ENCODE data around the gene KREMEN1.

The KREMEN1 gene

DNA sequence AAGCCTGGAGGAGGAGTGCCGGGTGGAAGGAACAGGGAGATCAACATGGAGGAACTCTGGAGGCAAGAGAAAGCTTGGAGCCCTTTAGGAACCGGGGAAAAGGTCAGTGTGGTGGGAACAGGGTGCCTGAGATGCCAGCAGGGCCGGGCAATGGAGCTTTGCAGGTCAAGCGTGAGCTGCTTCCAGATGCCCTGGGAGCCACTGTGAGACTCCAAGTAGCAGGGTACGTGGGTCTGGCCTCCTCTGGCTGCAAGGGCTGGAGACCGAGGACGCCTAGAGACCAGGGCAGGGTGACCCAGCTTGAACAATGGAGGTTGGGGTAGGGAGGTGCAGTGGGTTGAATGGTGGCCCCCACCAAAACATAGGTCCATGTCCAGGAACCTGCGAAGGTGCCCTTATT, 117.2 kb downstream of the KREMEN1 start:
- no peak for DNase-seq (ENCODE audit: low read depth in 3 of 3)

DNA sequence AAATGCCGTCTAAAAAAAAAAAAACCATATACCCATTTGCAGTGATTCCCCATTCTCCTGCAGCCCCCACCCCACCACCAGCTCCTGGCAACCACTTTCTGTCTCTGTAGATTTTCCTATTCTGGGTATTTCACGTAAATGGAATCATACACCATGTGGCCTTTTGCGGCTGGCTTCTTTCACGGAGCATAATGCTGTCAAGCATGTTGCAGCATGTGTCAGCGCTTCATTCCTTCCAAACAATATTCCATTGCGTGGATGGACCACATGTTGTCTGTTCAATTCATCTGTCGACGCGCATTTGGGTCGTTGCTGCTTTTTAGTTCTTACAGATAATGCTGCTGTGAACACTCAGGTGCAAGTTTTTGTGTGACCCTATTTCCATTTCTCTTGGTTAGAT, 118.1 kb downstream of the KREMEN1 start:
- no peak for DNase-seq (ENCODE audit: low read depth in 3 of 3)

GRCh38 chr22:29193021-29193420, 120.2 kb downstream of the KREMEN1 start:
- DNase-seq (ENCODE audit: low read depth in 3 of 3): no peak

DNA sequence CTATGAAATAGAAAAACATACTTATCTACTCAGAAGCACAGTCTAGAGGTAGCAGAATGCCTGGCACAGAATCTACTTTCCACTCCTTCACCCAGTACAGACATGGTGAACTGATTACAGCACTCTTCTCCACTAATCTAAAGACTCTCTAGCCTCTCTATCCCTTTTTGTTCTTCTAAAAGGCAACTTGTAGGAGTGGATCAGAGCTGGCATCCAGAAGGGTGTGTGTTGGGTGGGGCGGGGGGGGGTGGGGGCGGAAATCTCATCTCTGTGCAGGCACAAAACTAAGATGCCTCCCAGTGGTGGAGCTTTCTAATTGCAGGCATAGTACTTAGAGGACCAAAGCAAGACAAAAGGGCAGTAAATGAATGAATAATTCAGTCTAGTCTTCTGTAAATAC, 121.3 kb downstream of the KREMEN1 start:
- no peak for DNase-seq (ENCODE audit: low read depth in 3 of 3)

DNA sequence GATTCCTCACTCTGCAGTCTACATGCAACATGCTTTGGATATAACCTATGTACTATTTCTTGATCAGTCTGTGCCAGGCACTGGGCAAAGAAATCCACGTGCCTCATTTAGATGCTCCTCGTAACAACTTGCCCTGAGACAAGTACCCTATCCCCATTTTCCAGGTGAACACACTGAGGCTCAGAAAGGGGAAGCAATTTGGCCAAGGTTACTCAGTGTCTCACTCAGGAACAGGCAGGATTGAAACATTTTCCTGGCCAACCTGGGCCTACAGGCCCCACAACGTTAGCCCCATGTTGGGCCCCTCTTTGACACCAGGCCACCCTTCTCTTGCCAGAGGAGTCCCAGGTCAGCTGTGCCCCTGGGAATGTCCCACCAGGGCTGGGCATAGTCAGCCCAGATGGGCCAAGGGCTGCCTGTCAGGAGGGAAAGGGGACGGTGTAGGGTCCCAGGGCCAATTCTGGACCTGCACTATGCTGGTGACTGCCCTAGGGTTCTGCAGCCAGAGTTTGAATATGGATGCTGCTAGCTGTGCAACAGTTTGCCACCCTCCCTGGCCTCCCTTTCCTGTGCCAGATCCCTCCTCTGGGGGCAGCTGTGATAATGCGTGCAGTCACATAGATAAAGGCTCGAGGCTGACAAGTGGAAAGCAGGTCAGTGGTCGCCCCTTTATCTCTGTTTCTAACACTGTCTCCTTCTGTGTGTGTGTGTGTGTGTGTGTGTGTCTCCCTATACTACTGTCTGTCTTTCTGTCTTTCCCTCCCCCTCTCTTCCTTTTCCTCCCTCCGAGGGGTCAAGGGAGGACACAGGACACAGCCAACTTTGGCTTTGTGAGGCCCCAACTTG, 122.5 kb downstream of the KREMEN1 start:
- DNase-seq (ENCODE audit: low read depth in 3 of 3): no peak

DNA sequence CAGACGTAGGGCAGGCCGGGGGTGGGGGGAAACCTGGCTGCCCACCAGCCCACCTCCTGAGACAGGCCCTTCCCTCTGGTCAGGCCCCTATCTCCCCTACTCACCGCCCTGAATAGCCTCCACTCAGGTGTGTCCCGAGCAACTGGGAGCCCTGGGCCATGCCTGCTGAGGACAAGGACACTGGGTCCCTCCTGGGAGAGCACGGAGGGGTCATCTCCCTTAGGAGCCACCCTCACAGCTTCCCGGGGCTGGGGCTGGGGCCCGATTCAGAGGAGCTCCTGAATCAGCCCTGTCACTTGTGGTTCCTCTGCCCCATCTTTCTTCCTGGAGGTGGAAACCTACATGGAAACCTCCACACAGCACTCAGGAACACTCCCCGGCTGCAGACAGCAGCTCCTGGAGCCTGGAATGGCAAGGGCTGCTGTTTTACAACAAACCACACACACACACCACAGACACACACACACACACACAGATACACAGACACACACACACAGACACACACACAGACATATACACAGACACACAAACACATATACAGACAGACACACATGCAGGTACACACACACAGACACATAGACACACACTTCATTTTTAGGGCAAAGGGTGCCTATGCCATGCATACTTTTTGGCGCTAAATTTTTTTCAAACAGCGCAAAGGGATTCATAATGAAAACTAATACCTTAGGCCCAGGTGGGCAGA, 123.3 kb downstream of the KREMEN1 start:
- no peak for DNase-seq (ENCODE audit: low read depth in 3 of 3)

GRCh38 chr22:29197096-29197495, 124.3 kb downstream of the KREMEN1 start:
- DNase-seq (ENCODE audit: low read depth in 3 of 3): no peak

DNA sequence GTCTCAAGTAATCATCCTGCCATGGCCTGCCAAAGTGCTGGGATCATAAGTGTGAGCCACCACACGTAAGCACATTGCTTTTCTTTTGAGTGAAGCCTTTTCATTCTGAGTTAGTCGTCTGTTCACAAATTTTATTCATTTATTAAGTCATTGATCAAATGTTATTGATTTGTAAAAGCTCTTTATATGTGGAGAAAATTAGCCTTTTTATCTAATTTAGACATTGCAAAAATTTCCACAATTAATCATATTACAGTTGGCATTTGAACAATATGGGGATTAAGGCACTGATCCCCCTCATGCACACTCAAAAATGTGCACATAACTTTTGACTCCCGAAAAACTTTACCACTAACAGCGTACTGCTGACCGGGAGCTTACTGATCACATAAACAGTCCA, 125.4 kb downstream of the KREMEN1 start:
- no peak for DNase-seq (ENCODE audit: low read depth in 3 of 3)

GRCh38 chr22:29199702-29200400, 127.0 kb downstream of the KREMEN1 start:
- no peak for DNase-seq (ENCODE audit: low read depth in 3 of 3)

DNA sequence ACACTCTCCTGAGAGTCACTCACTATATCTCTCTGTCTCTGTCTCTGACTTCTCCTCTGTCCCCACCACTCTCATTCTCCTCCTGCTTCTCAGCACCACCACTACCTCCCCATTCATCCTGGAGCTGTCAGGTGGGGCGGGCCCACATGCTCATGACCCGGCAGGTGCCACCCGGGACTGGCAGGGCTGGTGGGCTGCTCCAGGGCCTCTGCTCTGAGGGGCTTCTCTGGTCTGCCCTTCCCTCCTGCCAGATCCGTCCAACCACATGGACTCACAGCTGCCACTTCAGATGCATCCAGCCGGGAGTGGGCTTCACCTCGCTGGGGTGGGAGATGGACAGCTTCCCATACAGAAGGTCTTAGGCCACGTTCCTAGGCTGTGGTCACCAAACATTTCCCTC, 128.1 kb downstream of the KREMEN1 start:
- DNase-seq (ENCODE audit: low read depth in 3 of 3): no peak

DNA sequence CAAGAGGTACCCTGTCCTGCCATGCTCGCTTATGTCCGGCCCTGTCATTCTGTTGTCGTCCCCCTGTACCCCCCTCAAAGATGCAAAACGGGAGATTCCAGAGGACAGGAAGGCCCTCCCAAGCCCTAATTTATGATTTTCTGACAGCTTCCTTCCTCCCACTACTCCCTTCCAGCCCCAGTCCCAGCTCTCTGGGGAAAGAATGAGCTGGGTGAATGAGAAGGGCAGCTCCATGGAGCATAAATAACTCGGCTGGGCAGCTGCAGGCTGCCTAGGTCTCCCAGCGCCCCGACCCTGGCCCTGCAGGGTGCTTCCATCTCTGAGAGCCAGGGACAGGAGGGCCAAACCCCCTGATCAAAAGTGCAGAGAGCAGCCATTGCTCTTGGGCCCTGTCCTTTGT, 128.9 kb downstream of the KREMEN1 start:
- no peak for DNase-seq (ENCODE audit: low read depth in 3 of 3)

DNA sequence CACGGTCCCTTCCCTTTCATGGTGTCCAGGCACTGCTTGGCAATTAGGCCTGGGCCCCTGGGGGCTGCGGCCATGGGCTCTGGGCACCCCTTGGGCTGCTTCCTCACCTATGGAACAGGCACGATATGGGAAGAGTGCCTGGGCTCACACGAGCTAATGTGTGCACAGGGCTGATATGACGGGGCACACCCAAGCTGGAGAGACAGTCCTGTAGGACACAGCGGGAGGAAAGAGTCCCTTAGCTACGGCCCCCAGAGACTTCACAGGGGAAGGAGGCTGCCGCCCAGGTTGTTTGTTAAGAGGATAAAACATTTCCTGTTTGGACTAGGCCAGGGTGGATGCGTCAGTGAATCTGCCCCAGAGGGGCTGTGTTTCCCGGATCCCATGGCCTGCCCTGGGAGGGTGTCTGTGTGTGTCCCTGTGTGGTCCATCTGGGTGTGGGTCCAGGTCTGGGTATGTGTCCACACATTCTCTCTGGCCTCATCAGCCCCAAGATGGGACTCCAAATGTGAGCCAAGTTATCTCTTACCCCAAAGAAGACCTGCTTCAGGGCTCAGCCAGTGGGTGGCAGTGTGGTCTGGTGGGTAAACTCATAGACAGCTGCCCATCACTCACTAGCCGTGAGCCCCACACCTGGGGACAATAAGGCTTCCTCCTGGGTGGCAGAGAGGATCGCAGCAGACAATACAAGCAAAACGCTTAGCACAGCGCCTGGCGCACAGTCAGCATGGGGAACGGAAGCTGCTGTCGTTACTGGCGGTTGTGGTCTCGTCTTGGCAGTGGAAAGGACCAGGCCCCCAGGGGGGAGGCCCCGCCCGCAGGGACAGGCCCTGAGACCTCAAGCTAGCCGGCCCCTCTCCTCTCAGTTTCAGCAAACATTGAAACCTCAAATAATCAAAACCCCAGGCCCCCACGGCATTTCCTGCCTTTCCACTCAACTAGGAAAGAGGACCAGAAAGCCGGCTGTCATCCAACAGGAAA, 129.7 kb downstream of the KREMEN1 start:
- DNase-seq (ENCODE audit: low read depth in 3 of 3): peak in 1 of 3 experiments; percentile 71

GRCh38 chr22:29203488-29204454, 130.9 kb downstream of the KREMEN1 start:
- DNase-seq (ENCODE audit: low read depth in 3 of 3): no peak

DNA sequence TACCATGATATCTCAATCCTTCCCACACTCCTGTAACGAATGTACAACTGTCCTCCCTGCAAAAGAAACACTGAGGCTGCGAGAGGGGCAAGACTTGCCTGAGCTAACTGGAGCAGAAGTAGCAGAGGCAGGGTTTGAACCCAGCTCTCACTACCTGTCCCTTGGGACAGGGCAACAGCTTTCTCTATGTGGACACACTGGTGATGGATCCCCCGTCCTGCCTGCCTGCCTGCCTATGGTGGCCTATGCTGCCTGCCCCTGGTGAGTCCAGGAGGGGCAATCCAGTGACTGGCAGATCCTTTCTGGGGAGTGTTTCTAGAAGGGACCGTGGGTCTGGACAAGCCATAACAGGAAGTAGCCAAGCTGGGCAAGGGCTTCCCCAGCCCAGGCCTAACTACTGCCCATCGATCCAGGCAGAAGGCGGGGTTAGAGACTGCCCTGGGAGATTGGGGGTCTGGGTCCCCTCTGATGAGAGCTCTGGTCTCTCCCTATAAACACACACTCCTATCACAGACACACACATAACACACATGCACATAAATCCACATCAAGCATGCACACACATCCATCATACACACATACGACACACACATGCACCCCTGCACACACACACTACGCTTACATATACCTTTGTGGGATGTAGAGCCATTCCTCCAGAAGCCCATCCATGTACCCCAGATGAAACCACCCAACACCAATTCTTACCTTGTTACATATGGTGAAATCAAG, 131.8 kb downstream of the KREMEN1 start:
- DNase-seq (ENCODE audit: low read depth in 3 of 3): no peak

GRCh38 chr22:29205252-29205593, 132.4 kb downstream of the KREMEN1 start:
- no peak for DNase-seq (ENCODE audit: low read depth in 3 of 3)

DNA sequence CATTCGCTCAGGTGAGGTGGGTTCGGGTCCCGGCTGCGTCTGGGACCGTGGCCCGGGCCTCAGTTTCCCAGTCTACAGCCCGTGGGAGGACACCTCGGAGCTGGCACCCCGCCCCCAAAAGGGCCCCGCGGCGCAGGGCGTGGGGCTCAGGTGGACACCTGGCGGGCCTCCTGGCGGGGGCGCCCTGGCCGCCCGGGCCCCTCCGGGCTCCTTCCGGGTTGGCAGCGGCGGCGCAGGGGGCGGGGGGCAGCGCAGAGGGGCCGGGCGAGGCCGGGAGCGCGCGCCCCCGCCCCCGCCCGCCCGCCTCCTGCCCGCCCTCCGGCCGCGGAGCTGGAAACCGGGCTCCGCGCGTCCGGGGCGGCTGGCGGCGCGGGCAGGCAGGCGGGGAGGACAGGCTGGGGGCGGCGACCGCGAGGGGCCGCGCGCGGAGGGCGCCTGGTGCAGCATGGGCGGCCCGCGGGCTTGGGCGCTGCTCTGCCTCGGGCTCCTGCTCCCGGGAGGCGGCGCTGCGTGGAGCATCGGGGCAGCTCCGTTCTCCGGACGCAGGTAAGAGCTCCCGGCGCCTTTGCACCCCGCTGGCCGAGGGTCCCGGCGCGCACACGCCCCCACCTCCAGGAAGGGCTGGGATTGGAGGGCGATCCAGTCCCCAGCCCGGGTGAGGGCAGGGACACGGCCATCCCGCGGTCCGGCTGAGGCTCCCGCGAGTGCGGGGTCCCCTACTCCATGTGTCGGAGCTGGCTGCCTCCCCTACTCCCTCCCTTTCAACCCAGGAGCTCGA, 132.9 kb downstream of the KREMEN1 start, which contains the start of gene EMID1:
TSS of gene EMID1 (plus strand) at position 303 of the 778 bp plus-strand sequence. CDS start at position 446, 143 bp downstream.
- peak in 1 of 3 experiments; percentile 7 for DNase-seq (ENCODE audit: low read depth in 3 of 3)

- no peak for DNase-seq (ENCODE audit: low read depth in 3 of 3)
These were observed 133.8 kb downstream of the KREMEN1 start for GRCh38 chr22:29206372-29207242.

DNA sequence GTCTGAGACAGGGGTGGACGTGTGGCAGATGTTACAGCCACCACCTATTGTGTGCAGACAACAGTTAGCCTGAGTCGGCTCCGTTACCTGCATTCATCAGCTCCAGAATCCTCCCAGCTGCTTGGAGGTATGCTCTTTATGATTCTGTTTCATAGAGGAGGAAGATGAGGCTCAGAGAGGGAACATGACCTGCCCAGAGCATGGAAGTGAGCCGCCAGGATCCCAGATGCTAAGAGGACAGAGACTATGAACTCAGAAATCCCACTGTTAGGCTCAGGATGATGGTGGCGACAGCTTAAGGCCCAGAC, 134.4 kb downstream of the KREMEN1 start:
- no peak for DNase-seq (ENCODE audit: low read depth in 3 of 3)

Measured in stimulated activated CD4-positive, alpha-beta T cell treated with anti-CD3 and anti-CD28 coated beads, TNF-alpha, amount 100 ng/mL, for 24 hours (primary cell).